CD4-positive, alpha-beta T cell treated with Interleukin-1 beta for 1 hour (primary cell): ENCODE results near the gene PAM.
A peak's percentile ranks its signal among the peaks of the same experiment; 100 is the strongest.

Source experiments
- DNase-seq, 2 donors: peaks; one replicate each; pipeline ENCODE4 v3.0.0-alpha.2; 2020 to 2022

The PAM gene

GRCh38 chr5:102815540-102816332 is 60.6 kb downstream of the PAM start:
- no peak for DNase-seq

GRCh38 chr5:102818345-102818744 is 63.2 kb downstream of the PAM start:
- DNase-seq = no peak

- no peak for DNase-seq
Observed at GRCh38 chr5:102818934-102819333, 63.8 kb downstream of the PAM start.

GRCh38 chr5:102819634-102820033 is 64.5 kb downstream of the PAM start:
- no peak for DNase-seq

- DNase-seq = no peak
Observed at GRCh38 chr5:102823441-102823874, 68.4 kb downstream of the PAM start.

GRCh38 chr5:102826629-102827028 is 71.5 kb downstream of the PAM start:
- DNase-seq = no peak

GRCh38 chr5:102830241-102830640 is 75.1 kb downstream of the PAM start:
- no peak for DNase-seq

- no peak for DNase-seq
Observed at GRCh38 chr5:102832445-102832844, 77.3 kb downstream of the PAM start.

GRCh38 chr5:102833146-102833545 is 78.0 kb downstream of the PAM start:
- no peak for DNase-seq

- DNase-seq = no peak
Observed at GRCh38 chr5:102834438-102834964, 79.4 kb downstream of the PAM start.

- DNase-seq = no peak
Observed at GRCh38 chr5:102835717-102836116, 80.6 kb downstream of the PAM start.

- DNase-seq = no peak
Observed at GRCh38 chr5:102841021-102841420, 85.9 kb downstream of the PAM start.

- DNase-seq = no peak
Observed at GRCh38 chr5:102843997-102844396, 88.9 kb downstream of the PAM start.

- DNase-seq = no peak
Observed at GRCh38 chr5:102845041-102845440, 89.9 kb downstream of the PAM start.

GRCh38 chr5:102850503-102850902 is 95.4 kb downstream of the PAM start:
- DNase-seq = no peak

GRCh38 chr5:102853680-102854079 is 98.6 kb downstream of the PAM start:
- peak; percentile 6 to 42 for DNase-seq

GRCh38 chr5:102855681-102856388 is 100.7 kb downstream of the PAM start:
- no peak for DNase-seq

GRCh38 chr5:102856389-102856777 is 101.3 kb downstream of the PAM start:
- no peak for DNase-seq

- no peak for DNase-seq
Observed at GRCh38 chr5:102857076-102857818, 102.1 kb downstream of the PAM start.

- no peak for DNase-seq
Observed at GRCh38 chr5:102858221-102858620, 103.1 kb downstream of the PAM start.

- DNase-seq = no peak
Observed at GRCh38 chr5:102858808-102859207, 103.7 kb downstream of the PAM start.

- no peak for DNase-seq
Observed at GRCh38 chr5:102860035-102860434, 104.9 kb downstream of the PAM start.

- no peak for DNase-seq
Observed at GRCh38 chr5:102863058-102863457, 108.0 kb downstream of the PAM start.
